Measurements from ENCODE around the gene ZNF555.

GRCh38 chr19:2846180-2846894 is 5.1 kb downstream of the ZNF555 start:
- no peak for TF ChIP-seq CHD2 (IDR thresholded peaks at IDR 0.05; ENCODE audit: borderline replicate concordance, low read depth, low read length)
- no peak for TF ChIP-seq EGR1 (IDR thresholded peaks at IDR 0.05; ENCODE audit: borderline replicate concordance in 1 of 2, low read depth in 2 of 2, low read length in 2 of 2)
- no peak for TF ChIP-seq RFX5 (IDR thresholded peaks at IDR 0.05; ENCODE audit: low read depth, low read length)
- TF ChIP-seq ELK1 (IDR thresholded peaks at IDR 0.05; ENCODE audit: low read depth, low read length): no peak
- TF ChIP-seq RAD21 (IDR thresholded peaks at IDR 0.05; ENCODE audit: insufficient read depth, low read depth, low read length): no peak
- TF ChIP-seq NFYB (IDR thresholded peaks at IDR 0.05; ENCODE audit: insufficient read depth, low read depth, low read length): no peak
- TF ChIP-seq CTCF (IDR thresholded peaks at IDR 0.05 in 2 of 3, conservative IDR thresholded peaks at IDR 0.05 in 1 of 3; ENCODE audit: control insufficient read depth in 2 of 3, extremely low read depth in 1 of 3, insufficient read depth in 1 of 3, low read depth in 3 of 3, low read length in 3 of 3): no peak
